DOHH2 (cell line): ENCODE data around the gene SH3PXD2A.

Source experiments
- EZH2phosphoT487 ChIP-seq: fragments of 200-600 bp; sonication (generic); IDR thresholded peaks from 2 replicates; pipeline ENCODE4 v1.6.1; 2017; ENCODE audit warnings: borderline replicate concordance, mild to moderate bottlenecking, antibody characterized with exemption, low read length, moderate library complexity, mixed read lengths
- TF ChIP-seq, protein P1 (sequence below): fragments of 200-600 bp; sonication (generic); IDR thresholded peaks from one replicate; pipeline ENCODE4 v1.5.1; 2014; ENCODE audit warnings: antibody characterized with exemption, mild to moderate bottlenecking, low read depth, low read length; ENCODE audit not compliant: poor library complexity, severe bottlenecking

GRCh38 chr10:103687172-103687571, 168.2 kb downstream of the SH3PXD2A start:
- TF ChIP-seq, protein P1, sequence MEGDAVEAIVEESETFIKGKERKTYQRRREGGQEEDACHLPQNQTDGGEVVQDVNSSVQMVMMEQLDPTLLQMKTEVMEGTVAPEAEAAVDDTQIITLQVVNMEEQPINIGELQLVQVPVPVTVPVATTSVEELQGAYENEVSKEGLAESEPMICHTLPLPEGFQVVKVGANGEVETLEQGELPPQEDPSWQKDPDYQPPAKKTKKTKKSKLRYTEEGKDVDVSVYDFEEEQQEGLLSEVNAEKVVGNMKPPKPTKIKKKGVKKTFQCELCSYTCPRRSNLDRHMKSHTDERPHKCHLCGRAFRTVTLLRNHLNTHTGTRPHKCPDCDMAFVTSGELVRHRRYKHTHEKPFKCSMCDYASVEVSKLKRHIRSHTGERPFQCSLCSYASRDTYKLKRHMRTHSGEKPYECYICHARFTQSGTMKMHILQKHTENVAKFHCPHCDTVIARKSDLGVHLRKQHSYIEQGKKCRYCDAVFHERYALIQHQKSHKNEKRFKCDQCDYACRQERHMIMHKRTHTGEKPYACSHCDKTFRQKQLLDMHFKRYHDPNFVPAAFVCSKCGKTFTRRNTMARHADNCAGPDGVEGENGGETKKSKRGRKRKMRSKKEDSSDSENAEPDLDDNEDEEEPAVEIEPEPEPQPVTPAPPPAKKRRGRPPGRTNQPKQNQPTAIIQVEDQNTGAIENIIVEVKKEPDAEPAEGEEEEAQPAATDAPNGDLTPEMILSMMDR = no peak
- no peak for TF ChIP-seq EZH2phosphoT487
